HG02759 (cell line): Measurements from ENCODE around the gene NKX1-1.
"Not testable (repeated sequence)": the region's sequence is repeated elsewhere in the genome, so short reads cannot be mapped to it uniquely, and the experiment has no call there.

Experiments used
- ATAC-seq: cut with Tn5 transposase; IDR thresholded peaks from one replicate; pipeline ENCODE4 v1.9.1; 2021; ENCODE audit warnings: mild to moderate bottlenecking, moderate library complexity; ENCODE audit not compliant: unreplicated experiment

The NKX1-1 gene

DNA sequence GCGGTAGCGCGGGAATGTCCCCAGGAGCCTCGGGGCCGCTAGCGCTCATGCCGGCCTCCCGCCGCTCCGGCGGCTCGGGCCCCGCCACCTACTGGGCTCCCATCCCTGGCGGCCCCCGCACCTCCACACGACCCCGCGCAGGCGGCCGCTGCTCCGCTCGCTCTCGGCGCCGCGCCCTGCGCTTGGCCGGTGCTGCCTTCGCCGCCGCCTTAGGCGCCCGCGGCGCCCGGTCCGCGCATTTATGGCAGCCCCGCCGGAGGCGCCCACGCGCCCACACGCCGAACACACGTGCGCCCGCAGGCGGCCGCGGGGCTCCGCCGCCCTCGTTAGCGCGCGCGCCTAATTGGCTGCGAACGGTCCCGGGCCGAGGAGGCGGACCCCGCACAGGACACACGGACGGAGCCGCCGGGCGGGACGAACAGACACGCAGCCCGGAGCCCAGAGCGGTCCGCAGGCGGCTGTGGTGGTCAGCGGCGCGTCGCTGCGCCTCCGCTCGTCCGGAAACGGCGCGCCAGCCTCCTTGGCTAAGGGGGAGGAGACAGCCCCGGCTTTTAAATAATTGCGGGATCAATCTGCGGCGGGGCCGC lies at the start of gene NKX1-1:
TSS of gene NKX1-1 (minus strand) at position 49 of the 587 bp plus-strand sequence. CDS start at position 49, 0 bp downstream.
- no peak for ATAC-seq

DNA sequence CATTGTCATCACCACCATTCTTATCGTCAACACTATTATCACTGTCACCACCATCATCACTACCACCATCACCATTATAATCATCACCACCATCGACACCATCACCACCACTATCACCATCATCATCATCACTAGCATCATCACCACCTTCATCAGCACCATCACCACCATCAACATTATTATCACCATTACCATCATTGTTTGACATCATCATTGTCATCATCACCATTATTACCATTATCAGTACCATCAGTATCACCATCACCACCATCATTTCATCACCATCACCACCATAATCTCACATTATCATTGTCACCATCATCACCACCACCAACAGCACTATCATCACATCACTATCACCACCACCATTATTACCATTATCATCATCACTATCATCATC lies 47.5 kb upstream of the NKX1-1 start:
- ATAC-seq = no peak

DNA sequence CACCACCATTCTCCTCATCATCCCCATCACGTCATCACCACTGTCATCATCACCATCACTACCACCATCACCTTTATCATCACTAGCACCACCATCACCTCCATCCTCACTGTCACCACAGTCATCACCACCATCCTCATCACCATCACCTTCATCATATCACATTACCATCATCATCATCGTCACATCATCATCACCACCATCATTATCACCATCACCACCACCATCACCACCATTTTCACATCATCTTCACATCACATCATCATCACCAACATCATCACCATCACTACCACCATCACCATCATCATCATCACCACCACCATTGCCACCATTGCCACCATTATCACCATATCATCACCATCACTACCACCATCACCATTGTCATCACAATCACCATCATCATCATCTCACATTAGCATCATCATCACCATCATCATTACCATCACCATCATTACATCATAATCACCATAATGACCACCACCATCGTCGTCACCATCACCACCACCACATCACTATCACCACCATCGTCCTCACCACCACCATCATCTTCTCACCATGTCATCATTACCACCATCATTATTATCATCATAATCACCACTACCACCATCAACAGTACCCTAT lies 46.3 kb upstream of the NKX1-1 start:
- no peak for ATAC-seq

DNA sequence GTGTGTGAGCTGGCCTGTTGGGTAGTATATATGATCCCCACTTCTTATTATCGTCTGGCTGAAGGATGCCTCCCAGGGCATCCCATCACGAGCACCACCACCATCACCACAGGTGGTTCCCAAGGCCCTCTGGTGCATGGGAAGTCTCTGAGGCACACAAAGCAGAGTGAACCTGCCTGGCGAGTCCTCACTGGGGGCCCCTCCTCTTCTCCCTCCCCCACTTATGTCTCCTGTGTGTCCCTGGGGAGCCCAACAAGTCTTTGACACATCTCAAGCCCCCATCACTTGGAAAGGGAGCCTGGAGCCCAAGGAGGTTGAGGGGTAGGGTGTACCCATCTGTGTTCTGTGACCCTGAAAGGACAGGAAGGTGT lies 45.5 kb upstream of the NKX1-1 start:
- no peak for ATAC-seq

DNA sequence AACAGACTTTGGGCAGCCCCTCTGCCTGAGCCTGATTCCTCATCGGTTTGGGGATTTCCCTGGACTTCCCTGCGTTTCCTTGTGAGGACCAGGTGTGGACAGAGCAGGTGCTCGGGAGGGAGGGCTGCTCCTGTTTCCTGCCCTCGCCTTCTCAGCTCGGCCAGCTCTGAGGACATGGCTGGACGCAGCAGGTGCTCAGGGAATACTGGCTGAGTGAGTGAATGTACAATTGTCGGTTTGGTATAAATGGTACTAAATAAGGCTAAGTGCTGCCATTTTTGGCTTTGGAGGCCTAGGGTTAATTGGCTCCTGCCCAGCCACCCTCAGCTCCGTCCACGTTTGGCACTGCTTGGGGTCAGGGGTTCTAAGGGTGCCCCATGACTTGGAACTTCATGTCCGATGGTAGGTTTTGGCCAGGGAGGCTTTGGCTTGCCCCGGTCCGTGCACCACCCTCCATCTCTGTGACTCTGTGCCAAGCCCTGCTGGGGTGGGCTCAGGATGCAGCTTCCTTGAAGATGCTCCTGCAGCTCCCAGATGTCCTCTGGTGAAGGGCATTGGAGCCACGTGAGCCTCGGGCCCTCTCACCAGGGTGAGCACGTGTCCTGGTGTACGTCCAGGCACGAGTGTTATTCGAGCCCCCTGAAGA lies 45.0 kb upstream of the NKX1-1 start:
- ATAC-seq = no peak

DNA sequence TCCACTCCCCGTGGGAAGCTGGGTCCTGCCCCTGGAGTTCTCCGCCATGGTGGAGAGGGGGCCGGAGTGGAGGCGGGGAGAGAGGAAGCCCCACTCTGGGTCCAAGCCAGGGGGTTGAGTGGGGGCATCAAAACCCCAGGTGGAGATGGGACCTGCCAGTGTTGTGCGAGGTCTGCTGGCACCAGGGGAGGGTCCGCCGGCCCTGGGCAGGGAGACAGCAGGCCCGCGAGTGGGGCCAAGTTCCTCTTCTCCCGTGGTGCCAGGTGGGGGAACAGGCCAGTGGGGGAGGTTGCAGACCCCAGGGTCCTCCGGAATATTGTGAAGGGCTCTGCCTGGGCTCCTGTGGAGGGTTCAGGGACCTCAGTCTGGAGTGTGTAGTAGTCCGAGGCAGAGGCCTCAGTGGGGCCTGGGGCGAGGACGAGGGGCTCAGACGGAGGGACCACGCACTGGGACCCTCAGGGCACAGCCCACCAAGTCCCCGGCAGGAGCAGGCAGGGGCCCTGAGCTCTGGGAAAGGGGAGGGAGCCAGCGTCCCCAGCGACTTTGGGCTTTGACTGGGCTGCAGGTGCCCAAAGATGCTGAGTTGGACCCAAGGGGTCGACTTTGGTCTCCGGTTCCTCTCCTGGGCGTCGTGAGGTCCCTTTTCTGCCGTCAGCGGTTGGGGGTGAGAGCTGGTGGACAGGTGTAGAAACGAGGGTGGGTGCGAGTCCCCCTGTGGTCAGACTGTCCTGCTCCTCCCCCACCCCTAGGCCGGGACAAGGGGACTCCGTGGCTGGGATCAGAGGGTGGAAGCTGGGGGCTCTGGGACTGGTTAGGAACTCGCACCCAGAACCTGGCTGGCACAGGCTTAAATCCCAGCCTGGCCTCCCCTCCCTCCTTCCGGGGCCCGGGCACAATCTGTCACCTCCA lies 43.8 kb upstream of the NKX1-1 start:
- ATAC-seq = no peak

DNA sequence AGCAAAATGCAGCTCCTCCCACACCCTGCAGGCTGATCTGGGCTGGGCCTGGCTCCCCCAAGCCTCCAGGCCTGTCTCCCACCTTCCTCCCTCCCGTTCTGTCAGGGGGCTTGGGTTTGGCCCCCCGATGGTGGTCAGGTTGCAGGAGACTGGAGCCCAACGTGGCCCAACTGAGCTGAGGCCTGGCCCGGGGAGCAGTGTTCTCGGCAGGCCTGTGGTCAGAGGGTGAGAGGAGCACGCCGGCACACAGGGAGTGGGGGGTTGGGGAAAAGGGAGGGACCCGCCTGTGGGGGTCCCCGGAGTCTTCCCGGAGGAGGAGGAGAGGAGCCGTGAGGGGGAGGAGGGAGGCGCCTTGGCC lies 43.2 kb upstream of the NKX1-1 start:
- no peak for ATAC-seq

DNA sequence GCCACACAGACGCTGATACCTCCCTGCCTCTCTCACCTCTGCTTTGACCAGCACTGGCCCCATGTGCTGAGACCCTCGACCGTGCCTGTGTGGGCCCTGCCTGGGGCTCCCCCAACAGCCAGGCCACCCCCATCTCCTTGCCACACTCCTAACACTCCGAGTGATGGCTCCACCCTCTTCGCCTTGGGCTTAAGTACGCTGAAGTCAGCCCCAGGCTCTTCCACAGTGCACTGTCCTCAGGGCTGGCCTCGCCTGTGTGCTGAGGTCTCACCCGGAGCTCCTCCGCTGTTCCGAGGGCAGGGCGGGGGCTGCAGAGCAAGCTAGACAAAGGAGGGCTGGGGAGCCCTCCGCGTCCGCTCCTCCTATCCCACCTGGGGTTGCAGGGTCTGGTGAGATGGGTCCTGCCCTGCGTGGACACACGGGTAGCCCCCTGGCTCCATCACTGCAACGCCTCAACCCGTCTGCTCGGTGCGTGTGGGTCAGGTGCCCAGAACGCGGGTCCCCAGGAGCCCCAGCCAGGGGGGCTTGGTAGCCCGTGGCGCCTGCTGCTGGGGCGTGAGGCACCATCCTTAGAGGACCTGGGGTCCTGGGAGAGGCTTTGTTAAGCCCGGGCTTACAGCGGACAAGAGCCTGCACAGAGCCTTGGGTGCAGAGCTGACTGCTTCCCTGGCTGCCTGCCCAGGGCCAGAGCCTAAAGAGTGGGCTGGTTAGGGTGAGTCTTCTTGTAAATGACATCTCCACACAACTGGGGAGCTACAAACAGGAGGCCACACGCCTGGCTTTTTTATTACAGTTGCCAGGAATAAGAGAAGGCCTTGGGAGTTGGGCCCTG lies 42.6 kb upstream of the NKX1-1 start:
- no peak for ATAC-seq

DNA sequence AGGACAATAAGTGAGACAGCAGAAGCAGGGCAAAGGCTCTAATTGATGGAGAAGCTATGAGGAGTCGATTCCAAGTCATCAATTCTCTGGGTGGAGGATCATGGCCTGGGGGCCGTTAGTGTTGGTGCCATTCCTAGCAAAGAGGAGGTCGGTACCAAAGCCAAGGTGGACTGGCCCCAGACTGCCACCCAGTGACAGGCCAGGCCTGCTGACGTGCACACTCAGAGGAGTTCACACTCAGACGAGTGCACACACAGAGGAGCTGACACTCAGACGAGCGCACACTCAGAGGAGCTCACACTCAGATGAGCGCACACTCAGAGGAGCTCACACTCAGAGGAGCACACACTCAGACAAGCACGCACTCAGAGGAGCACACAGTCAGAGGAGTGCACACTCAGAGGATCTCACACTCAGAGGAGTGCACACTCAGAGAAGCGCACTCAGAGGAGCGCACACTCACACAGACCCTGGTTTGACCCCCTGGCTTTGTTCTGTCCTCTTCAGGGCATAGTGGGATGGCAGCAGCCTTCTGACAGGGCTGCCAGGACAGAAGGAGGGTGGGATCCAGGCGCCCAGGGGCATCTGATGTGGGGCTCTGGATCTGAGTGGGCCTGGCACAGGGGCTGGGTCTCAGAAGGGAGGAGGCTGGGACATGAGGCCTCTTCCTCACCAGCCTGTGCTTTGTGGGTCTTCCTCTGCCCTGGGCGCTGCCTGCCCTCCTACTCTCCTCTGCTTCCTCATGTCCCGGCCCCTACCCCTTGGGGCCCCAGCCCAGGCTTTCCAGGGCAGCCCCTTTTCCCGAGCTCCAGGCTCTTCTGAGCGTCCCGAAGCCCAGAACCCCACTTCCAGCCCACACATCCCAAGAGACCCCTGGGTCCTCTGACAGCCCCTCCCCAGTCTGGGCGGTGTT lies 41.7 kb upstream of the NKX1-1 start:
- ATAC-seq = no peak

DNA sequence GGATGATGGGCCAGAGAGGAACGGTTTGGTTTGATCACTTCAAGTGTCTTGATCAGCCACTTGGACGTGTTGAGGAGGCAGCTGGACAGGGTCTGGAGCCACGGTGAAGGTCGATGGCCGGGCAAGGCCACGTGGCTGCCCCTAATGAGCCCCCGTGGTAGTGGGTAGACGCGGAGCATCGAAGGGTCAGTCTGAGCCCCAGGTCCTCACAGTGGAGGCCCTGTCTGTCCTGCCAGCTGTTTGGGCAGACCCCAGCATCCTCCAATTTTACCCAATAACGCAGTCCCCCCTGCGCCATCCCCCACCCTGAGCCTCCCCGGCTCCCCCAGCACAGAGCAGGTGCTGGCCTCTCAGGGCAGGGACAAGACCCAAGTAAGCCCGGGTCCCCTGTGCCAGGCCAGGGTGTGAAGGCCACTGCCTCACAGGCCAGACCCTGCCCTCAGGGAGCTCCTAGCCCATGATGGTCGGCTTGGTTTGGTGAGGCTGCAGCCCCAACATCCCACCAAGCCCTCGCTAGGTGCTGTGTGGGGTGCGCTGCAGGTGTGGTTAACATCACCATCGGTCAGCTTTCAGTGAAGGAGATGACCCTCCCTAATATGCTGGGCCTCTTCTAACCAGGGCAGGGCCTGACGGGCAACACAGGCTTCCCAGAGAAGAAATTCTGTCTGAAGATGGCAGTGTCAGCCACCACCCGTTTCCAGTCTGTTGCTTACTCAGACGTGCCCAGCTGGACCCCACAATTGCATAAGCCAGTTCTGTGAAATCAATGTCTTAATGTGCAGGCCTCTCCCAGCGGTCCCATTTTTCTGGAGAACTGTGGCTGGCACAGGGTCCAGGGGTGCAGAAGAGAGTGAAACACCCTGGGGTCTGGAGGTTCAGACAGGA lies 40.5 kb upstream of the NKX1-1 start:
- ATAC-seq = no peak

DNA sequence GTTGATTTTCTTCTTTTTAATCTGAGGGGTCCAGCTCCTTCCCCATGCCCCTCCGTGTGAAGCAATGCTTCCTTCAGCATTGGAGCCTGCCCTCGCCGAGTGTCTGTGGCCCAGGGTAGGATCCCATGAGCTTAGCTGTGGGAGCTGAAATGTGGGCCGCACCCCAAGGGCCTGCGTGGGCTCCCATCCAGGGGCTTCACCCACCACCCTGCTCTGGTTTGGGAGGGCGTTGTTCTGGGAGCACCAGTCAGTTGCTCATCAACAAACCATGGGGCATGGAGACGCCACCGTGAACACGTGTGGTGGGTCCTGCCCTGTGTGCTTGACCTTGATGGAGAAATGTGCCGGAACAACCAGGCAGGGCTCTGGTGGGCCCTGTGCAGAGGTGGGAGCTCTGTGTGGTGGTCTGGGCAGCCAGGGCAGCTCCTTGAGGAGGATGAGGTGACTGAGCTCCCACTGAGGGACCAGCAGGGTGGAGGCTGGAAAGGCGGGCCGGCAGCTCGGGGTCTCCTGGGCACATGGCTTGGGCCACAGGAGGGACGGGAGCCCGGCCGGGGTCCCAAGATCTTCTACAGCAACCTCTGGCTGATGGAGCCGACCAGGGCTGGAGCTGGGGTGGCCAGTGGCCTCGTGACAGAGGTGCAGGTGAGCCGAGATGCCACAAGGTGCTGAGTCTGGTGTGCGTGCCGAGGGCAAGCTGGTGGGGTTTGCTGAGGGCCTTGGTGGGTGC lies 39.6 kb upstream of the NKX1-1 start:
- ATAC-seq = no peak

DNA sequence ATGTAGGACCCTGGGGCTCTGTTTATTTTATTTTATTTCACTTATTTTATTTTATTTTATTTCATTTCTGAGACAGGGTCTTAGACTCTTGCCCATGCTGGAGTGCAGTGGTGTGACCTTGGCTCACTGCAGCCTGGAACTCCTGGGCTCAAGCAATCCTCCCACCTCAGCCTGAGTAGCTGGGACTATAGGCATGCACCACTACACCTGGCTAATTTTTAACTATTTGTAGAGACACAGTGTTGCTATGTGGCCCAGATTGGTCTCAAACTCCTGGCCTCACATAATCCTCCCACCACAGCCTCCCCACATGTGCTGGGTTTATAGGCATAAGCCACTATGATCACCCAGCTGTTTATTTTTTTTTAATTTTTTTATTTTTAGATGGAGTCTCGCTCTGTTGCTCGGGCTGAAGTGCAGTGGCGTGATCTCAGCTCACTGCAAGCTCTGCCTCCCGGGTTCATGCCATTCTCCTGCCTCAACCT lies 37.5 kb upstream of the NKX1-1 start:
- ATAC-seq = not testable (repeated sequence)

DNA sequence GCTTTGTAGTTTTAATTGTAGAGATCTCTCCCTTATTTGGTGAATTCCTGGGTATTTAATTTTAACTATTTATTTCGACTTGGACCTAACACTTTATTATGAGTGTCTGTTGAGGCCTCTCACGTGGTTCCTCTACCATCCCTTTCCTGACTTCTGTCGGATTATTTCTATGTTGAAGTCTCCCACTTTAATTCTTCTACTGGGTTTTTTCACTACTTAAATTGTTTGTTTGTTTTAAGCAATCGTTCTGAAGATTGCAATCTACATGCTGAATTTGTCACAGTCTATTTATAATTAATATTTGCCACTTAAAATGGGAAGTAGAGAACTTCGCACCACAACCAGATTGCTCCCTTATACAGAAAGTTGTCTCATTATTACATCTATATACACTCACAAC lies 20.8 kb upstream of the NKX1-1 start:
- ATAC-seq = no peak

DNA sequence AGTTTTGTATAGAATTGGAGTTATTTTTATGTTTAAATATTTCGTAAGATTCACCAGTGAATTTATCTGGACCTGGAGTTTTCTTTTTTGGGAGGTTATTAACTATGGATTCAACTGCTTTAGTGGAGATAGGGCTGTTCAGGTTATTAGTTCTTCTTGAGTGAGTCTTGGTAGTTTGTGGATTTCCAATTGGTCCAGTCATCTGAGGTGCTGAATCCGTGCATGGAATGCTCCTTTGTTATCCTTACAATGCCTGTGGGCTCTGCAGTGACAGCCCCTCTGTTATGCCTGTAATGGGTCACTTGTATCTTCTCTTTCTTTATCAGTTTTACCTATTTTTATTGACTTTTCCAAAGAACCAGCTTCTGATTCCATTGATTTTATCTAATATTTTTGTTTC lies 15.4 kb upstream of the NKX1-1 start:
- ATAC-seq = no peak

DNA sequence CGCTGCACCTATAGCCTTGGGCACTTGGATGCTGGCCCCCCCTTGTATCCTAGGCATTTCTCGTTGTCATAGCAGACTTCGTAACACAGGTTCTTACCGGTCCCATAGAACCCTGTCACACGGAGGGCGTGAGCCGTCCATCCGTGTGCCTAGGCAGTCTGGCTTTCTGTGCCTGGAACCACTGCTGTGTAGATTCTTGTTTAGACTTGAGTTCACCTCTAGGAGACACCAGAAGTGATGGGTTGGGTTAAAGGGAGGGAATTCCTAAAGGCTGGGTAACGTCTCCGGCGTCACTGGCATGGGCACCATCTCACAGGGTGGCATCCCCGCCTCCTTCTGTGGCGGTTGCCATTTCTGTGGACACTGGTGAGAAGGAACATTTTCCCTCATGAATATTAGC lies 13.5 kb upstream of the NKX1-1 start:
- ATAC-seq = no peak

DNA sequence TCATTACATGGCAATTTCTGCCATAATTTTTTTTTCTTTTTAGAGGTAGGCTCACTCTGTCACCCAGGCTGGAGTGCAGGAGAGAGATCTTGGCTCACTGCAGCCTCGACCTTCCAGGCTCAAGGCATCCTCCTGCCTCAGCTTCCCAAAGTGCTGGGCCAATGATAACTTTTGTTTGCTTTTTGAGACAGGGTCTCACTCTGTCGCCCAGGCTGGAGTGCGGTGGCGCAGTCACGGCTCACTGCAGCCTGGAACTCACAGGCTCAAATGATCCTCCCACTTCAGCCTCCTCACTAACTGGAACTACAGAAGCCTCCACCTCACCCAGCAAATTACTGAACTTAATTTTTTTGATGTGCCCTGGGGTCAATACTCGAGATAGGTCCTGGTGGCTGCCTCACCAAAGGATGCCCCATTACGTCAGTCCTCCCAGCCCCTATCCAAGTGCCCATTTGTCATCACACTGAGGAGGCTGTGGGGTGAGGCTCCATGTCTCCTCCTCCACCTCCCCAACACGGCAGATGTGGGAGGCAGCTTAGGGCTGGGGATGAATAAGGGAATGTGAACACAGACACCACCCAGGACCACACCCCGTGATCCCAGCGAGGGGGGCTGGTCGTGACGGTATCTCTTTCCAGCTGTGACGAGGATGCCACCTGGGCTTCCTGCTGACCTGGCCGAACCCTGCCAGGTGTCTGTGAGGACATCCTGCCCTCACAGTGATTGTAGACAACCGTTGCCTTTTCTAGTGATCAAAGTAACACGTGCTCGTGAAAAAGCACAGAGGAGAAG lies 12.4 kb upstream of the NKX1-1 start:
- no peak for ATAC-seq
